A204.1 (cell line): Measurements from ENCODE around the gene SHISAL1.
"Not testable (repeated sequence)": the region's sequence is repeated elsewhere in the genome, so short reads cannot be mapped to it uniquely, and the experiment has no call there.

Experiments
- FAIRE-seq: peaks from 2 replicates; lab custom pipeline; 2012; peaks lifted over from hg19 to GRCh38; lab: Jason Lieb, UNC

The SHISAL1 gene

DNA sequence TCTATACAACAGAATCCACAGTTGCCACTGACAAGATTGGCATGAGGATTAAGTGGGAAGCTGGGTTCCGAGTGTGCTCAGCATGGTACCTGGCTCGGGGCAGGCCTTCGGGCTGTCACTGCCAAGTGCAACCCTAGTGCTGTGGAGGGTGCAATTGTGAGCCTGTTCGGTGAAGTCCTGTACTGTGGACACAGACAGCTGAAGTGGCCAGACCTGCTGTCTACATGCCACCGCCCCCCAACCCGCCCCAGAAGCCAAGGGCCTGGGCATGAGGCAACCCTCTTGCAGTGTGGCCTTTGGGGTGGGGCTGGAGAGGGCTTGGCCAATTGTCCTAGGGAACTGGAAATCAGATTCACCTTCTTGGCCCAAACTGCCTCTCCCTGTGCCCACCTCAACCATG, 15.6 kb upstream of the SHISAL1 start:
- FAIRE-seq, result no peak

GRCh38 chr22:44326491-44326885, 13.7 kb upstream of the SHISAL1 start:
- no peak for FAIRE-seq

DNA sequence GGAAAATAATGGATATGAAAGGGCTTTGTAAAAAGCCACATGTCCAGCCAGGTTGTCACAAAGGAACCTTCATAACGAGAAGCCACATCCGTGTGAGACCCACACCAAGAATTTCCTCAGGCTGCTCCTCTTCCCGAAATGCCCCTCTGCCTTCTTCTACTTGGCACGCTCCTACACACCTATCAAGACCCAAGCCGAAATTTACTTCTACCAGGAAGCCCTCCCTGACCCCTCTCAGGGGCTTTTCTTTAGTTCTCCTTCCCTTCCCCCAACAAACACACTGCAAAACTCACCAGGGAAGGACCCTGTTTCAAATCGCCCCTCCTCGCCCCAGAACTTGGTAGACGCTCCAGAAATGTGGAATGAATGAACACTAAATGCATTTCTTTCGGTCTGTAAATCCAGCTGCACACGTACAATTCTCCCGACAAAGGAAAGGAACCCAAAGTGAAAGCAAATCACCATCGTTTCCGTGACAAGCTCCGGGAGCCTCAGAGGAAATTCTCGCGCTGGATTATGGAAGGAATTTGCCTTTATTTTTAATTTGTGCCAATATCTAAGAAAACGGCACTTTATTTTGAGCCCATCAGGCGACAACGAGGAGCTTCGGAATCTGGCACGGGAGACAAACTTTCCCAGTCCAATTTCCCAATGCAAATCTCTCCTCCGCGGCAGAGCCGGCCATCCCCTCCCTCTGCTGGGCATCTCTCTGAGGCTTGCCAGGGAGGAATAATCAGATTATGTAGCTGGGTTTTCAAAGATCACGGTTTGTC, 13.2 kb upstream of the SHISAL1 start:
- FAIRE-seq, result no peak

DNA sequence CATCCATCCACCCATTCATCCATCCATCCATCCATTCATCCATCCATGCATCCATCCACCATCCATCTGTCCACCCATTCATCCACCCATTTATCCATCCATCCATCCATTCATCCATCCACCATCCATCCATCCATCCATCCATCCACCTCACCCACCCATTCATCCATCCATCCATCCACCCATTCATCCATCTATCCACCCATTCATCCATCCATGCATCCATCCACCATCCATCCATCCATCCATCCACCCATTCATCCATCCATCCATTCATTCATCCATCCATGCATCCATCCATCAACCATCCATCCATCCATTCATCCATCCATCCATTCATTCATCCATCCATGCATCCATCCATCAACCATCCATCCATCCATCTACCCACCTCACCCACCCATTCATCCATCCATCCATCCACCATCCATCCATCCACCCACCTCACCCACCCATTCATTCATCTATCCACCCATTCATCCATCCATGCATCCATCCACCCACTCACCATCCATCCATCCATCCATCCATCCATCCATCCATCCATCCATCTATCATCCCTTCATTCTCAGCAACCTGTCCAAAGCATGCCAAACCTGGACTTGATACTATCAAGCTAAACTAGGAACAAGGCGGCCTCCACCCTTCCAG, 10.5 kb upstream of the SHISAL1 start:
- FAIRE-seq, result not testable (repeated sequence)

- FAIRE-seq, result no peak
Measured at GRCh38 chr22:44319685-44320084, 6.9 kb upstream of the SHISAL1 start.

DNA sequence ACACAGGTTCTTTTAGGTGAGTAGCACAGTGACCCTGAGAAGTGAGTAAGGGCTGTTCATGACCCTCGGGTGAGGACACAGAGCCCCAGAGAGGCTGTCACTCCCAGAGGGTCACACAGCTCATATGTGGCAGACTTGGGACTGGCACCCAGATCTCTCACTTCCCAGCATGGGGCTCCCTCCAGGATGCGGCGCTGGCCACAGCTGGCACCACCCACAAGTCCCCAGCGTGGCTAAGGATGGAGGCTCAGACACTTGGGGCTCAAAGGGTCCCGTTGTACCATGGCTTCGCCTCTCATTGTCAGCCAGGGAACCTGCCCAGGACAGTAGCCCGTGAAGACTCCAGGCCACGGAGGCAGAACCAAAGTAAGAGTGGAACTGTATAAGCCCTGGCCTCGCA, 6.0 kb upstream of the SHISAL1 start:
- FAIRE-seq, result no peak

- no peak for FAIRE-seq
Measured at GRCh38 chr22:44317886-44318637, 5.3 kb upstream of the SHISAL1 start.

DNA sequence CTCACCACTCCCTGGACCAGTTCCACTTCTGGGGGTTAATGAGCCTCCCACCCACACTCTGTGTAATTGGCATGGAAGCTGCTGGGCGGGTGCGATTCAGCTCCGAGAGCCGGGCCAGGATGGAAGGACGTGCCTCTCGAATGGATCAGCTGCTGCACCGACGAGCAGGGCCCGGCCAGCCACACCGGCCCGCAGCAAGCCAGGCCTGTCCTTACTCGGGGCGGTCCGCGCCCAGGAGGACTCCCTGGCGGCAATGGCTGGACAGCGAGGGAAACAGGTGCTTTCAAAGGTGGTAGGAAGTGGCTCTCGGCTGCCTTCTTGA, 4.3 kb upstream of the SHISAL1 start:
- no peak for FAIRE-seq

- no peak for FAIRE-seq
Measured at GRCh38 chr22:44316393-44317122, 3.8 kb upstream of the SHISAL1 start.

GRCh38 chr22:44314425-44315067, 1.8 kb upstream of the SHISAL1 start:
- FAIRE-seq, result no peak

DNA sequence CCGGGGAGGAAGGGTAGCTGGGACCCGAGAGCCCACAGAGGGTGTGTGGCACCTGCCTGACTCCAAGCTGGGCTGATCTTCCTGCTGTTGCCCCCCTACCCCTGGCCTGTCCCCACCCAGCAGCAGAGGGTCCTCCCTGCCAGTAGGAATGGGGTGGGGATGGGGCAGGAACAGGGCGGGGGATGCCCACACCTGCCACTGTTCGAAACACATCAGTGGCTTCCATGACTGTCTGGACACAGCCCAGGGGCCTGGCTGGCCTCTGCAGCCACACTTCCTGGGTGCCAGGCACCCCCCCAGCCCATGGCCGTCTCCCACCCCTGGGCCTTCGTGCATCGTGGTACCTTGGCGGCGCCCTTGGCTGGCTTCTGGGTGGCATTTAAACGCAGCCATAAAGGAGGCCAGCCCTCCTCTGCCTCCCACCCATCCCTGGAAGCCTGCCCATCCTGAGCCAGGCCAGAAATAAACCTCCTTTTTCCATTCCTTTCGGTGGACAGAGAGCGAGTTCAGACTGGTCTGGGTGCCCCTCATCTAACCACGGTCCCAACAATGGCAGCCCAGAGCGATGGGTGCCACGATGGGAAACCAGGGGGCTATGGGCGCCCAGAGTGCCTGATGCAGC, 745 bp upstream of the SHISAL1 start:
- no peak for FAIRE-seq

DNA sequence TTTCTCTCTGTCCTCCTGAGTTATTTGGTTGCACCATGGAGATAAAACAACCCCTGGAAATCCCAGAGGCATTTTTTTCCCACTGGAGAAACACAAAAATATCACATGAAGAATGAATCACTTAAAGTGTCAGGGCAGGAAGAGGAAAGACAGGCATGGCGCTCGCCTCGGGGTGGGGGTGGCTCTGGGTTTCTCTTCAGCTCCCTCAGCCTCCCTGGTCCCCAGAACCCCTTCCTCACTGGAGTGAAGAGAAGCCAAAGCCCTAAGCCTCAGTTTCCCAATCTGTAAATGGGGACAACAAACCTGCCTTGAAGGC, 938 bp downstream of the SHISAL1 start:
- no peak for FAIRE-seq

DNA sequence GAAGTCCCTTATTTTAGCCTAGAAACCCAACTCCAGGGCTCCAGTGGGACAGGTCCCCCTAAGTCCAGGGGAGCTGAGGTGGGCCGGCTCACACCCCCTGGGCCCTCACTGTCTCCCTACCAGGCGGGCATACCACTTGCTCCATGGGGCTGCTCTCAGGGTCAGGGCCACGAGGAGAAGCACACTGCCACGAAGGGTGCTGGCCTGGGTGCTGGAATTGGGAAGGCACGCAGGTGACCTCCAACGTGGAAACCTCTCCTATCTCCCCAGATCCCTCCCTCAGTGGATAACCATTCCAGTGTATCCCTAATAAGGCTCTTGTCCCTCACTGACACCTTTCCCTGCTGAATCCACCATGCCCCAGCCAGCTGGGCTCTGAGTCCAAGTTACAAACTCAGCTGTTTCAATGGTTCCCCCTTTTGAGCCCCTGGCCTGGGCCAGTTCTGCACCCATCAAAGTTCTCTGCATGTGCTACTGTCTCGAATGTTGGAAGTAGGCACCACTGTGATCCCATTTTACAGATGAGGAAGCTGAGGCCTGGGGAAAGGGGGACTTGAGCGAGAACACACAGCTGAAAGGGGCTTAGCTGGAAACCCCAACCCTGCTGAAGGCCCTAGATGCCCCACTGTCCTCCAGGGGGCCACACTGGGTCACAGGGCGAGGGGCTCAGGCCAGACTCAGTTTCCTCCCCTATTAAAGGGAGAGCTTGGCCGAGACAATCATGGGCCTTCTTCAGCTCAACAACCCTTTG, 1.5 kb downstream of the SHISAL1 start:
- FAIRE-seq, result no peak

- no peak for FAIRE-seq
Measured at GRCh38 chr22:44309647-44310046, 3.1 kb downstream of the SHISAL1 start.

DNA sequence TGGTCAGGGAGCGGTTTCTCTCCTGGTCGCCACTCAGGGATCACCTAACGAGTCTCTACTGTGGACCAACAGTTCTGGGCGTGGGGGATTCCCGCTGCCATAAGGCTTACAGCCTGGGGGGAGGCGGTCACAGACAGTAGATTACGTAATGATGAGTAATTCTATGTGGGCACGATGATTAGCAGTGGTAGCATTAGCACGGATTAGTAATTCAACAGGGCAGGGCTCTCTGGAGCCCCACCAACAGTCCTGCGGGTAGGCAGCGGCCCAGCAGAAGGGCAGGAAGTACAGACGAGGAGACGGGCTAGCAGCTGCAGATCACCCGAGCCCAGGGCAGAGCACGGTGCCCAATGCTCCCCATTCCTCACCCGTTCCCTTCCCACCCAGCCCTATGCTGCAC, 3.6 kb downstream of the SHISAL1 start:
- no peak for FAIRE-seq

- no peak for FAIRE-seq
Measured at GRCh38 chr22:44307509-44308169, 5.1 kb downstream of the SHISAL1 start.

DNA sequence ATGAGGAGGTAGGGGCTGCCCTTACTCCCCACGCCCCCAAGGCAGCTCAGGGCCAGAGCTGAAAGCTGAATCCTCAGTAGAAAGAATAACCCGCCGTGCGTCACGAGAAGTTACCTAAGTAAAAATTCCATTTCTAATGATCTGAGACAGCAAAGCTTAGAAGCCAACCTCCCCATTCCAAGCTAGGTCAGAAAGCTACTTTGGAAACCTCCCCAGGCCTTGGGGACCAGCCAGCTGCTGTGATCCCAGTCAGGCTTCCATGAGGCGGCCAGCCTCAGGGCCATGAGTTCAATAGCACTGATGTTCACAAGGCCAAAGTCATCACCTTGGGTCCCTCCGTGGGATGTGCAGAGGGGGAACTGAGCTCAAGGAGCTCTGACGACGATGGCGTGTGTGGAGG, 6.9 kb downstream of the SHISAL1 start:
- FAIRE-seq, result no peak

GRCh38 chr22:44305455-44305854, 7.3 kb downstream of the SHISAL1 start:
- FAIRE-seq, result no peak

- no peak for FAIRE-seq
Measured at GRCh38 chr22:44304911-44305310, 7.8 kb downstream of the SHISAL1 start.

DNA sequence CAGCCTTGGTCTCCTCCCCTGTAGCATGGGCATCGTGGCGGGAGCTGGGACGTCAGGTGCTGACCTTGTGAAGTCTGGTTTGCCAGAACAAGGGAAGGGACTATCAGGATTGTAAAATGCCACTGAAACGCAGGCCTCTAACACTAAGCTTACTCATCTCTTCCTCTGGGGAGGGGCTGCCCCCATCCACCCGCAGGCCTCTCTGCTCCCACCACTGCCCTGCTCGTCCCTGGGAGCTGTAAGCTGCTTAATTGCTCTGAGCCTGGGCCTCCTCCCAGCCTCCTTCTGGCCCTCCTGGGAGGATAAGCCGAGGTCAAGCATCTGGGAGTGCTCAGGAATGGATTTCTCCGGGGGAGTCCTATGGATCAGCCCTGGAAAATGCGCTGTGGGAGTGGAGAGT, 8.4 kb downstream of the SHISAL1 start:
- FAIRE-seq, result no peak

DNA sequence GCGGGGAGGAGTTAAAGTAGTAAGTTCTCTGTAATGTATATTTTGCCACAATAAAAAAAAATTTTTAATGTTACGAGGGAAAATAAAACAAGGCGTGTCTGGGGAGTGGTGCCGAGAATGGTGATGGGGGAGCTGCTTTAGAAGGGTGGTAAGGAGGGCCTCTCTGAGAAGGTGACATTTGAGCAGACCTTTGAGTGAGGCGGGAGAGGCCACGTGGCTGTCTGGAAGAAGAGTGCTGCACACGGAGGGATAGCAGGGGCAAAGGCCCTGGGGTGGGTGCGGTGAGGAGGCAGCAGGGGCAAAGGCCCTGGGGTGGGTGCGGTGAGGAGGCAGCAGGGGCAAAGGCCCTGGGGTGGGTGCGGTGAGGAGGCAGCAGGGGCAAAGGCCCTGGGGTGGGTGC, 10.4 kb downstream of the SHISAL1 start:
- FAIRE-seq, result not testable (repeated sequence)
